Thyroid gland (tissue), 4 donors: Measurements from ENCODE around the gene C9orf50.

ENCODE experiments used
- CTCF ChIP-seq, 6 experiments: fragments of 200-600 bp in 3 of 6; fragments of 450-650 bp in 3 of 6; sonication (generic) in 3 of 6; IDR thresholded peaks; one replicate each; pipeline ENCODE4 v1.5.1; 2016 to 2019; ENCODE audit warnings: antibody characterized with exemption in 6 of 6, mild to moderate bottlenecking in 2 of 6, inconsistent platforms in 1 of 6, moderate library complexity in 1 of 6
- POLR2A ChIP-seq, 2 donors: fragments of 450-650 bp; IDR thresholded peaks; one replicate each; pipeline ENCODE4 v1.6.1; 2017; ENCODE audit warnings: antibody characterized with exemption in 2 of 2, mild to moderate bottlenecking in 2 of 2, moderate library complexity in 1 of 2

GRCh38 chr9:129667378-129667777 lies 46.5 kb upstream of the C9orf50 start:
- TF ChIP-seq CTCF (IDR thresholded peaks at IDR 0.05), result no peak
- no peak for TF ChIP-seq POLR2A (IDR thresholded peaks at IDR 0.05)
